Loucy (cell line): Measurements from ENCODE around the gene TMEM179.

ENCODE experiments used
- EZH2phosphoT487 ChIP-seq: fragments of 200-600 bp; IDR thresholded peaks from 2 replicates; pipeline ENCODE4 v1.6.1; 2018; ENCODE audit warnings: antibody characterized with exemption, mild to moderate bottlenecking, moderate library complexity, borderline replicate concordance
- TF ChIP-seq, protein P1 (sequence below): fragments of 200-600 bp; sonication (generic); conservative IDR thresholded peaks from 2 replicates; pipeline ENCODE4 v1.5.1; 2014; ENCODE audit warnings: mild to moderate bottlenecking, antibody characterized with exemption, low read length

- TF ChIP-seq, protein P1, sequence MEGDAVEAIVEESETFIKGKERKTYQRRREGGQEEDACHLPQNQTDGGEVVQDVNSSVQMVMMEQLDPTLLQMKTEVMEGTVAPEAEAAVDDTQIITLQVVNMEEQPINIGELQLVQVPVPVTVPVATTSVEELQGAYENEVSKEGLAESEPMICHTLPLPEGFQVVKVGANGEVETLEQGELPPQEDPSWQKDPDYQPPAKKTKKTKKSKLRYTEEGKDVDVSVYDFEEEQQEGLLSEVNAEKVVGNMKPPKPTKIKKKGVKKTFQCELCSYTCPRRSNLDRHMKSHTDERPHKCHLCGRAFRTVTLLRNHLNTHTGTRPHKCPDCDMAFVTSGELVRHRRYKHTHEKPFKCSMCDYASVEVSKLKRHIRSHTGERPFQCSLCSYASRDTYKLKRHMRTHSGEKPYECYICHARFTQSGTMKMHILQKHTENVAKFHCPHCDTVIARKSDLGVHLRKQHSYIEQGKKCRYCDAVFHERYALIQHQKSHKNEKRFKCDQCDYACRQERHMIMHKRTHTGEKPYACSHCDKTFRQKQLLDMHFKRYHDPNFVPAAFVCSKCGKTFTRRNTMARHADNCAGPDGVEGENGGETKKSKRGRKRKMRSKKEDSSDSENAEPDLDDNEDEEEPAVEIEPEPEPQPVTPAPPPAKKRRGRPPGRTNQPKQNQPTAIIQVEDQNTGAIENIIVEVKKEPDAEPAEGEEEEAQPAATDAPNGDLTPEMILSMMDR, result no peak
- TF ChIP-seq EZH2phosphoT487, result no peak
These were observed 50.4 kb downstream of the TMEM179 start for GRCh38 chr14:104554088-104554607.
